AG09319 (cell line): ENCODE measurements around the gene GAL3ST2.

ENCODE experiments used
- DNase-seq: peaks from one replicate; pipeline ENCODE4 v3.0.0-alpha.2; 2010; ENCODE audit warnings: low read depth; ENCODE audit errors: extremely low read depth
- CTCF ChIP-seq: IDR thresholded peaks from 2 replicates; pipeline ENCODE4 v1.5.1; 2011; ENCODE audit warnings: low read depth, mild to moderate bottlenecking, inconsistent platforms, low read length, moderate library complexity

GAL3ST2 gene

GRCh38 chr2:241852981-241853631 is 76.5 kb downstream of the GAL3ST2 start:
- DNase-seq = no peak
- no peak for TF ChIP-seq CTCF
